ENCODE results near the gene MINDY2. TPM values are rescaled to one million over a fixed set of nuclear protein-coding genes. Genes with fewer than 3 reads are reported as not detected.

MINDY2 gene
- total and polyA plus RNA-seq, 2 of the 8 experiments (the other 6 are each of a cell fraction or from before 2014, with no cell fraction given) = 3.1 to 25.7 TPM

DNA sequence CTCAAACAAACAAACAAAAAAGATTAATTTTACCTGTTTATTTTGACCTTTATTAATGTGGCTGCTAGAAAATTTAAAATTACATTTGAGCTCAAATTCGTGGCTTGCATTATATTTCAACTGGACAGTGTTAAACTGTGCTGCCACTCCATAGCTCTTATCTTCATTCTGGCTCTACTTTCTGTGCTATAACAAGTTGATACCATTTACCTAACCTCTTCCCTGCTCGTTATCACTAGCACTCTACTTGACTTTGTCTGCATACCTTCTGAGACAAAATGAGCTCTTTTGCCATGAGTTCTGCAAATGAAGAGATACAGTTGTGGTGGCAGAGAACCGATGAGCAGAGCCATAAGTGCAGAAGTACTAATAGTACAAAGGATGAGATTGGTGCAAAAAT lies 26.4 kb downstream of the MINDY2 start (continued):
- TF ChIP-seq SIN3A (conservative IDR thresholded peaks at IDR 0.05 in 1 of 2, IDR thresholded peaks at IDR 0.05 in 1 of 2; ENCODE audit: low read depth in 1 of 2, low read length in 2 of 2) (no peak), SP1 (IDR thresholded peaks at IDR 0.05; ENCODE audit: low read depth, low read length) (no peak), ATF2 (IDR thresholded peaks at IDR 0.05; ENCODE audit: low read length) (no peak), RXRA (IDR thresholded peaks at IDR 0.05; ENCODE audit: insufficient read depth, low read depth, low read length) (no peak), CREB1 (IDR thresholded peaks at IDR 0.05) (no peak)

Data from H1 (cell line).